Measurements from ENCODE around the gene PLOD1.
"Not testable (repeated sequence)": the region's sequence is repeated elsewhere in the genome, so short reads cannot be mapped to it uniquely, and the experiment has no call there.

PLOD1 gene

DNA sequence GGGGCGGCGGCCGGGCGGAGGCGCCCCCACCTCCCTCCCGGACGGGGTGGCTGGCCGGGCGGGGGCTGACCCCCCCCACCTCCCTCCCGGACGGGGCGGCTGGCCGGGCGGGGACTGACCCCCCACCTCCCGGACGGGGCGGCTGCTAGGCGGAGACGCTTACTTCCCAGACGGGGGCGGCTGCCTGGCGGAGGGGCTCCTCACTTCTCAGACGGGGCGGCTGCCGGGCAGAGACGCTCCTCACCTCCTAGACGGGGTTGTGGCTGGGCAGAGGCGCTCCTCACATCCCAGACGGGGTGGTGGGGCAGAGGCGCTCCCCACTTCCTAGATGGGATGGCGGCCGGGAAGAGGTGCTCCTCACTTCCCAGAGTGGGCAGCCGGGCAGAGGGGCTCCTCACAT is 73.8 kb downstream of the PLOD1 start:
- DNase-seq, result not testable (repeated sequence)

DNA sequence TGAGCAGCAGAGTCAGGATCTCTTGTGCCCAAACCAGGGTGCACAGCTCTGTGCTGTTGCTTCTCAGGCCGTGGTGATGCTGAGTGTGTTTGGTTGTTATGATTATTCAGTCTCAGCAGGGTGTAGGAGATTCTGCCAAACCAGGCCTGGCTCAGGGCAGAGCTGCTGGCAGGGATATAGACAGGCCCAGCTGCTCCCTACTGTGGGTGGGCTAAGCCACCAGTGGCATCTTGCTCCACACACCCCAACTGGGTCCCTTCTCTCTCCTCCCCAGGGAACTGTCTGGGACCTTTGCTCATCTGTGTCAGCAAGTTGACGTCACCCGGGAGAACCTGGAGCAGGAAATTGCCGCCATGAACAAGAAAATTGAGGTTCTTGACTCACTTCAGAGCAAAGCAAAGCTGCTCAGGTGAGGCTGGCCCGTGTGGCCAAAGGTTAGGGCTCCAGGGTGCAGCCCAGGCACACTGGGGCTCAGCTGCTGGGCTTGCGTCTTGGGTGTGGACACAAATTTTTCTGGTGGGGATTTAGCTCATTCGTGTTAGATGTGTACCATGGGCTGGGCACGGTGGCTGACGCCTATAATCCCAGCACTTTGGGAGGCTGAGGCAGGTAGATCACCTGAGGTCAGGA is 74.9 kb downstream of the PLOD1 start:
- DNase-seq, result no peak

DNA sequence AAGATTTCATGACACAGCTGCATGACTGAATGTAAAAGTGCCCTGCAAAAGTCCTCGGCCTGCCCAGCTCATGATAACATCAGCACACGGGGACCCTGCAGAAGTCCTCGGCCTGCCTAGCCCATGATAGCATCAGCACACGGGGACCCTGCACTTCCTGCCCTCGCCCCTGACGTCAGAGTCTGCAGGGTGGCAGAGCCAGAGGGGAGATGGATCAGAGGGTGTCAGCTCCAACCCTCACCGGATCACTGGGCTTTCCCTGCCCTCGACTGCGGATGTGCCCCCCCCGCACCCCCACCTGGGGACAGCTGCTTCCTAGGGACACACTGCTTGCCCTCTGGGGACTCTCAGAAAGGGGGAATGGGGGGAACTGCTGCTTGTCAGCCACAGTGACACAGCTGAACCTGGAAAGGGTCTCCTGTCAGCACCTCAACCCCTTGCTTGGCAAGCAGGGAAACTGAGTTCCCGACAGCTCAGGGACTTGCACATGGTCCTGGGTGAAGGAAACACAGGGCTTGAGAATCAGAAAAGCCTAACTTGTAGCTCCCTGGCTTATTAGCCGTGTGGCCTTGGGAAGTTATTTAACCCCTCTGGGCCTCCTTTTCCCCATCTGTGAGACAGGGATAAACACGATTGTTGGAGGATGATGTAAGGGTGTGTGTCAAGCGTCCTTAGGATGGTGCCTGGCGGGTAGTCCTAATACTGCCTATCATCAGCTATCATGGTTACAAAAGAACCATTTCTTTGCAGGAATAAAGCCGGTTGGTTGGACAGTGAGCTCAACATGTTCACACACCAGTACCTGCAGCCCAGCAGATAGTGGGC is 76.4 kb downstream of the PLOD1 start:
- no peak for DNase-seq

DNA sequence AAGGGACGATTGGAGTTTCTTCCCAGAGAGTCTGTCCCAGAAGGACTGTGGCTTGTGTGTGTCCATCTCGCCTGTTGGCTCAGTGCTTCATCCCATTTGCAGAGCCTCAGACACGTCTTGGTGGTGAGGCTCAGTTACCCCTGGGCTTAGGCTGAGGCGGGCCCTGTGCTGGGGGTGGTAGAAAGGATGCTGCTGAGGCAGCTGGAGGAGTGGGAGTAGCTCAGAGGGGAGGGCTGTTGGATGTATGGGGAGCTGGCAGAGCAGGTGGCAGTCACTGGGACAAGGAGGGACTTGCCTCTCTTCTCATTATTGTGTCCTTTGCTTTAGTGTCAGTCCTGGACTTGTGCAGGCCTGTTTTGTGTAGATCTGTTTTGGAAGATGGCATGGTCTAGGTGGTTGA is 77.5 kb downstream of the PLOD1 start:
- DNase-seq, result no peak

DNA sequence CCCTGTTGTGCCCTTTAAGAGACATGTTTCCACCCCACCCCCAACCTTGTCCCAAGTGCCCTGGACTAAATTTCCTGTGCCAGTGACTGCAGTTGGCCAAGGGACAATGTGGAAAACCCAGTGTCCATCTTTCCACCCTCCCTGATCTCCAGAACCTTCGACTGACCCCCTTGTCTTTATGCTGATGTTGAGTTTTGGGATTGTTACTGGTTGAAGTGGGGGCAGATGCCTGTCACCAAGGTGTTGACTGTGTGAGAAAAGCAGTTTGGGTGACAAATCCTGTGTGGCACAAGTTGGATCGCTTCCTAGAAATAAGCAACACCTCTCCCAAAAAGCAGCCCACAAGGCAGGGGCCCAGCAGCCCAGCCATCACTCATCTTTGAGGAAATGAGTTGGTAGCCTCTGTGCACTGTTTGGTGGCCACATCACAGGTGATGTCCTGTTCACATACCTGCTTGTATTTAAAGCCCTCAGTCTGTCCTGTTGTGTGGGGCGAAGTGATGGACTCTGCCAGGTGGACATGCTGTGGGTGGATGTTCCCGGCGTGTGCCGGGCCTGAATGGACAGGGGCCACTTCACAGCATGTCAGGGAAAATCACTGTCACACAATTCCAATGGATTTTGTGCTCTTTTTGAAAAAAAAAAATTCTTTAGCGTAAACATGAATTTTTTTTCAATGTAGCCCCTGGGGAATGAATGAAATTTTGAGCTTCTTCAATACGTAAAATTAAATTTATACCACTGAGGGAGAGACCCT is 78.2 kb downstream of the PLOD1 start:
- no peak for DNase-seq

DNA sequence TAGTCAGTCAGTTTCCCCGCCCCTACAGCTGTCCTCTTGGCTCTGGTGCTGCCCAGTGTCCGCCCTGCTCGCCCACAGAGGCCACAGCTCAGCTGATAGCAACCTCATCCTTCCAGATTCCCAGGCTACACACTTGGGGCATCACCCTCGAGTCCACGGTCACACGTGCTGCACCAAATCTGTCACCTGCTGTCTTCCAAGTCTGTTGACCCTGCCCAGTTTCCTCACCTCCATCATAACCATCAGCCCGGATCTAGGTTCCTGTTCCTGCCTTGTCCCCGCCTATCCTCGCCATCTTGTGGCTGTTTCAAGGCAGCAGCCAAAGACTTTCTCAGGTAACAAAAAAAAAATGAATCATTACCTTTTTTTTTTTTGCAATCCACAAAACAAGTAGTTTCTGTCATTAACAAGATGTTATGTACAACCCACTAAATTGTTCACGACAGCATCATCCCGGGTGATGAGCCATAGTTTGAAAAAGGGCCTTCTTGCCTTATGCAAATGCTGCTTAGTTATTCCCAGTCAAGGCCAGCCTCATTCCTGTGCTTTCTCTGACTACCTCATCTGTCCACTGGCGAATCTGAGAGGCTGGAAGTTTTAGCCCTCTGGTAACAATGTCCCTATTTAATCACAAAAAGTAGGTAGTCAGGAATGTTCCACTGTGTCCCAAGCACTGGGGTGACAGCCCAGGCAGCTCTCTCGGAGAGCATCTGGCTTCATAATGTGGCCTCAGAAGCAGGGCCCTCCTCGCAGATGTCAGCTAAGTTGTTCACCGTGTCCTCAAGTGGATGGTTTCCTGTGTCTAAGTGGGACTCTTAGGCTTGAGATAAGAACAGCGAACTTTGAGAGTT is 79.8 kb downstream of the PLOD1 start:
- no peak for DNase-seq

DNA sequence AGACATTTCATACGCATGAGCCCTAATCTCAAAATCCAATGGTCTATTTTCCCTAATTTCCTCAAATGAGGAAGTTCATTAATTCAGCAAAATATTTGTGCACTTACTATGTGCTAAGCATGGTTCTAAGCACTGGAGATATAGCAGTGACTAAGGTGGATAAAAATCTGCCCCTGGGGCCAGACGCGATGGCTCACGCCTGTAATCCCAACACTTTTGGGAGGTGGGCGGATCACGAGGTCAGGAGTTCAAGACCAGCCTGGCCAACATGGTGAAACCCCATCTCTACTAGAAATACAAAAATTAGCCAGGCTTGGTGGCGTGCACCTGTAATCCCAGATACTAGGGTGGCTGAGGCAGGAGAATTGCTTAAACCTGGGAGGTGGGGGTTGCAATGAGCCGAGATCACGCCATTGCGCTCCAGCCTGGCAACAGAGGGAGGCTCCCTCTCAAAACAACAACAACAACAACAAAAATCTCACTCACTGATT is 80.5 kb downstream of the PLOD1 start:
- no peak for DNase-seq

DNA sequence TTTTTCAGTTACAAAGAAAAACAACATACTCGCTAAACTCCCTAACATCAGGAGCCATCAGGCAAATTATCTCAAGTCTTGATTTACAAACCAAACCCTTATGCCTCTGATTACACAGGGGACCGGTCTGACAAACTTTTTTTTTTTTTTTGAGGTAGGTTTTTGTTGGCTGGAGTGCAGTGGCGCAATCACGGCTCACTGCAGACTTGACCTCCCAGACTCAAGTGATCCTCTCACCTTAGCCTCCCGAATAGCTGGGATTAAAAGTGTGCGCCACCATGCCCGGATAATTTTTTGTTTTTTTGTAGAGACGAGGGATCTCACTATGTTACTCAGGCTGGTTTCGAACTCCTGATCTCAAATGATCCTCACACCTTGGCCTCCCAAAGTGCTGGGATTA is 81.0 kb downstream of the PLOD1 start:
- no peak for DNase-seq

DNA sequence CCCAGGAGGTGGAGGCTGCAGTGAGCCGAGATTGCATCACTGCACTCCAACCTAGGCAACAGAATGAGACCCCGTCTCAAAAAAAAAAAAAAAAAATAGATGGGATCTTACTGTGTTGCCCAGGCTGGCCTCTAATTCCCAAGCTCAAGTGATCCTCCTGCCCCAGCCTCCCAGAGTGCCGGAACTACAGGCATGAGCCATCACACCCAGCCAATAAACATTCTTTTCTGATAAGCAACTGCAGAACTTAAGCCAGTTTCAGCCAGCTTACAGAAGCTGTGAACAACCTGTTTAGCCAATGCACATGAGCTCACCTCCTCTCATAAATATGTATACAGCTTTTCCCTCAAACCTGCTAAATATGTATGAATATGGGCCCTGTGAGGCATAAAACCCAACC is 81.7 kb downstream of the PLOD1 start:
- no peak for DNase-seq

DNA sequence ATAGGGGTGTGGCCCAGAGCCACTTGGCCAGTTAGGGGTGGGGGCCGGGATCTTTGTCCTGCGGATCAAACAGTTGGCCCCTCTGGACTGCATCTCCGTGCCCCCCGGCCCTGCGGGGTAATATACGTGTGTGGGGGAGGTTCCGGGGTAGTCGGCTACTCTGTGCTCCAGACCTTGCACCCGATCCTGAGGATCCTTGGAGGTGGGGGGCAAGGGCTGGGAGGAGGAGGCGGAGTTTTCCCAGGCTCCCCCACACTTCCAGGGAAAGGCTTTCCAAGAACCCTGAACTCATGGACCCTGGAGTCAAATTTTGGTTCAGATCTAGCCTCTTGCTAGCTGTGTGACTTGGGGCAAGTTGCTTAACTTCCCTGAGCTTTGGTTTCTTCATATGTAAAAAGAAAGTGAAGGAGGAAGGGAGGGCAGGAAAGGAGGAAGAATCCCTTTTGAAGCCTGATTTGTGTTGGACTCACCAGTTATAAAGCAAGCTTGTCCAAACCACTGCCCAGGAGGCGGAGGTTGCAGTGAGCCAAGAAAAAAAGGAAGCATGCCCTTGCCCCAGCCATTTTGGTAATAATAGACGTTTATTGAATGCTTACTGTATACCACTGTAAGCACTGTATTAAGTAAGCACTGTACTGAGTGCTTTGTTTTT is 85.5 kb downstream of the PLOD1 start:
- no peak for DNase-seq

DNA sequence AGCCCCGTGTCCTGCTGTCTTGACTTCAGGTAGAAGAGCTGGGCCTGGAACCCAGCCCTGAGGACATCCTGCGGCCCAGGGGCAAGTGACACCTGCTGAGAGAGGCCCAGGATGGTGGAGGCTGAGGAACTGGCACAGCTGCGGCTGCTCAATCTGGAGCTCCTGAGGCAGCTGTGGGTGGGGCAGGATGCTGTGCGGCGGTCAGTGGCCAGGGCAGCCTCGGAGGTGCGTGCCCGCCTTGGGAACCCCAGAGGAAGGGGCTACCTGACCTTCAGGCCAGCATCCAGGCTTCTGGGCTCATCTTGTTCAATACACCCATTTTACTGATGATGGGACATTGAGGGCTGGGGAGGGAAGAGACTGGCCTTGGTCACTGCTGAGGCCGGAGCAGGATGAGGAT is 87.1 kb downstream of the PLOD1 start:
- no peak for DNase-seq

DNA sequence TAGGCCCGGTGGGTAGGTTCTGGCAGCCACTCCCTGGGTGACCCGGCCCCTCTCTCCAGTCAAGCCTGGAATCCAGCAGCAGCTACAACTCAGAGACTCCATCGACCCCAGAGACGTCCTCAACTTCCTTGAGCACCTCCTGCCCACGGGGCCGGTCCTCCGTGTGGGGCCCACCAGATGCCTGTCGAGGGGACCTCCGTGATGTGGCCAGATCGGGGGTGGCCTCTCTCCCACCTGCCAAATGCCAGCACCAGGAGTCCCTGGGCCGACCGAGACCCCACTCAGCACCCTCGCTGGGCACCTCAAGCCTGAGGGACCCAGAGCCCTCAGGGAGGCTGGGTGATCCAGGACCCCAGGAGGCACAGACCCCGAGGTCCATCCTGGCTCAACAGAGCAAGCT is 87.5 kb downstream of the PLOD1 start:
- DNase-seq, result no peak
